Hepatocyte (in vitro differentiated cells): ENCODE data around the gene SLC22A31. TPM values are rescaled to one million over a fixed set of nuclear protein-coding genes. Genes with fewer than 3 reads are reported as not detected.

ENCODE experiments used
- DNase-seq: peaks from one replicate; pipeline ENCODE4 v3.0.0-alpha.2; 2016; ENCODE audit warnings: low spot score
- H2AFZ ChIP-seq: fragments of 200-600 bp; sonication (generic); 2 replicates; pipeline ENCODE4 v1.6.0; 2016; ENCODE audit warnings: antibody characterized with exemption, mild to moderate bottlenecking
- H3K27ac ChIP-seq: fragments of 200-600 bp; sonication (generic); 2 replicates; pipeline ENCODE4 v1.5.1; 2016; ENCODE audit warnings: mild to moderate bottlenecking
- H3K27me3 ChIP-seq: fragments of 200-600 bp; sonication (generic); 2 replicates; pipeline ENCODE4 v1.6.1; 2016
- H3K36me3 ChIP-seq: fragments of 200-600 bp; sonication (generic); replicated peaks from 2 replicates; pipeline ENCODE4 v1.5.1; 2016; ENCODE audit warnings: low read depth; ENCODE audit not compliant: insufficient read depth
- H3K4me1 ChIP-seq: fragments of 200-600 bp; sonication (generic); 2 replicates; pipeline ENCODE4 v1.5.1; 2016; ENCODE audit warnings: mild to moderate bottlenecking, moderate library complexity; ENCODE audit not compliant: insufficient read depth
- H3K4me2 ChIP-seq: fragments of 200-600 bp; sonication (generic); 2 replicates; pipeline ENCODE4 v1.6.0; 2016
- H3K4me3 ChIP-seq: fragments of 200-600 bp; sonication (generic); 2 replicates; pipeline ENCODE4 v1.5.1; 2016; ENCODE audit warnings: mild to moderate bottlenecking
- H3K79me2 ChIP-seq: fragments of 200-600 bp; sonication (generic); 2 replicates; pipeline ENCODE4 v1.6.0; 2017; ENCODE audit warnings: mild to moderate bottlenecking
- H3K9me2 ChIP-seq: fragments of 200-600 bp; sonication (generic); replicated peaks from 2 replicates; pipeline ENCODE4 v1.6.0; 2017; ENCODE audit warnings: mild to moderate bottlenecking; ENCODE audit not compliant: insufficient read depth
- H3K9me3 ChIP-seq: fragments of 200-600 bp; sonication (generic); 2 replicates; pipeline ENCODE4 v1.5.1; 2016; ENCODE audit warnings: low read depth, mild to moderate bottlenecking
- H4K20me1 ChIP-seq: fragments of 200-600 bp; sonication (generic); 2 replicates; pipeline ENCODE4 v1.6.0; 2016; ENCODE audit warnings: mild to moderate bottlenecking; ENCODE audit not compliant: insufficient read depth, poor library complexity, severe bottlenecking
- CTCF ChIP-seq: fragments of 200-600 bp; sonication (generic); IDR thresholded peaks from 2 replicates; pipeline ENCODE4 v1.5.1; 2016; ENCODE audit warnings: antibody characterized with exemption, mild to moderate bottlenecking; ENCODE audit not compliant: poor library complexity
- EZH2 ChIP-seq: fragments of 200-600 bp; sonication (generic); IDR thresholded peaks from 2 replicates; pipeline ENCODE4 v1.6.1; 2016; ENCODE audit warnings: antibody characterized with exemption, mild to moderate bottlenecking, borderline replicate concordance
- EZH2phosphoT487 ChIP-seq: fragments of 200-600 bp; sonication (generic); IDR thresholded peaks from one replicate; pipeline ENCODE4 v1.6.1; 2018; ENCODE audit warnings: antibody characterized with exemption, mild to moderate bottlenecking, low read depth, moderate library complexity; ENCODE audit not compliant: unreplicated experiment, severe bottlenecking
- WGBS: methylation state at CpG from one replicate; pipeline ENCODE4 v1.1.6; 2016; ENCODE audit warnings: low lambda C conversion rate; ENCODE audit errors: missing lambda C conversion rate; 5-methylcytosine and 5-hydroxymethylcytosine counted together
- polyA plus RNA-seq: library from polyadenylated mRNA; unstranded; fragments of >200 nt; fragmentation: Nextera tagmentation; extraction: Ambion mirVana; gene quantifications from 2 replicates; pipeline ENCODE4 v1.2.1, GENCODE V29; 2016
- total RNA-seq: library from RNA; depleted of rRNA; stranded (reverse); fragments of >200 nt; gene quantifications from 2 replicates; pipeline ENCODE4 v1.2.3, GENCODE V29; 2014

SLC22A31 gene
- total and polyA plus RNA-seq, 2 experiments from 2014 or later, result 1.4 to 1.6 TPM

DNA sequence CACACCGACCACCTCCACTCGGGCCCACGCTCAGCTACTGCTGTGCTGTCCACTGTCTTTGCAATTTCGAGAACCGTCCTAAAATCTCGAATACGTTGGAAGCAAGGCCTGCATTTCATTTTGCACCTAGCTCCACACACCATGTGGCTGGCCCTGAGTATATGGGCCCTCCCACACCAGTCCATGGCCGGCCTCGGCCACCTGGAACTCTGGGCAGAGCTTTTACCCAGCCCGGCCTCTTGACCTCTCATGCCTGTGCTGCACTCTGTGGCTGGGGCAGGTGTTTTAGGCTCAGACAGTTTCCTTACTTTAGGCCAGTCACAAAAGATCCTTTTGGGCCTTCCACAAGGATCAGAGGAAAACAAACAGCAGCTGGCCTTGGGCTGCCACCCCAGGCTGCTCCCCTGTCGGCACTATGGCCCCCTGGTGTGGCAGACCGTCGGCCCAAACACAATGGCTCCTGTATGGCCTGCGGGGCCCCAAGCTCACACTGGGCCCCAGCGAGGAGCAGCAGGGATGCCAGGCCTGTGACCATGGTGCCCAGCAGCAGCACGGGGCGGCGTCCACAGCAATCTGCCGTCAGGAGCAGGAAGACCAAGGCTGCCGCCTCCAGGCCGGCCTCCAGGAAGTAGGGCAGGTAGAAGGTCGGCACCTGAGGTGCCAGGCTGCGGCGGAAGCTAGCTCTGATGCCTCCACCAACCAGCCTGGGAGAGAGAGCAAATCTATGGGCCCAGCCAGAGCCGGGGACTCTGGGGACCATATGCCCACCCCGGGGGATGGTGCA, 2.5 kb downstream of the SLC22A31 start:
- peak; percentile 5 for DNase-seq
- TF ChIP-seq CTCF, result no peak
- no peak for TF ChIP-seq EZH2
- no peak for TF ChIP-seq EZH2phosphoT487
- H3K27me3 ChIP-seq, result peaks cover 28% of the 10 kb centered on the region
- no peaks in the 10 kb centered on the region for H4K20me1 ChIP-seq
- no peaks in the 10 kb centered on the region for H3K9me2 ChIP-seq
- no peak overlapping the region for H2AFZ ChIP-seq
- H3K27ac ChIP-seq, result no peak overlapping the region
- no peak overlapping the region for H3K4me2 ChIP-seq
- no peaks in the 10 kb centered on the region for H3K4me1 ChIP-seq
- no peaks in the 10 kb centered on the region for H3K9me3 ChIP-seq
- no peaks in the 10 kb centered on the region for H3K79me2 ChIP-seq
- no peaks in the 10 kb centered on the region for H3K36me3 ChIP-seq
- 85% methylated on average over 26 of the region's 26 CpGs for WGBS
- H3K4me3 ChIP-seq, result no peak overlapping the region

GRCh38 chr16:89197033-89197632, 3.2 kb downstream of the SLC22A31 start:
- H3K36me3 ChIP-seq, result no peaks in the 10 kb centered on the region
- H3K79me2 ChIP-seq, result no peaks in the 10 kb centered on the region
- H3K4me2 ChIP-seq, result no peak overlapping the region
- H3K4me1 ChIP-seq, result peaks cover 1% of the 10 kb centered on the region
- no peak overlapping the region for H3K4me3 ChIP-seq
- H3K27me3 ChIP-seq, result peaks cover 22% of the 10 kb centered on the region
- DNase-seq, result peak; percentile 3
- no peaks in the 10 kb centered on the region for H4K20me1 ChIP-seq
- no peaks in the 10 kb centered on the region for H3K9me2 ChIP-seq
- H3K27ac ChIP-seq, result no peak overlapping the region
- TF ChIP-seq EZH2 (no peak), CTCF (no peak), EZH2phosphoT487 (no peak)
- WGBS, result 84% methylated on average over 12 of the region's 13 CpGs
- H2AFZ ChIP-seq, result no peak overlapping the region
- H3K9me3 ChIP-seq, result no peaks in the 10 kb centered on the region

DNA sequence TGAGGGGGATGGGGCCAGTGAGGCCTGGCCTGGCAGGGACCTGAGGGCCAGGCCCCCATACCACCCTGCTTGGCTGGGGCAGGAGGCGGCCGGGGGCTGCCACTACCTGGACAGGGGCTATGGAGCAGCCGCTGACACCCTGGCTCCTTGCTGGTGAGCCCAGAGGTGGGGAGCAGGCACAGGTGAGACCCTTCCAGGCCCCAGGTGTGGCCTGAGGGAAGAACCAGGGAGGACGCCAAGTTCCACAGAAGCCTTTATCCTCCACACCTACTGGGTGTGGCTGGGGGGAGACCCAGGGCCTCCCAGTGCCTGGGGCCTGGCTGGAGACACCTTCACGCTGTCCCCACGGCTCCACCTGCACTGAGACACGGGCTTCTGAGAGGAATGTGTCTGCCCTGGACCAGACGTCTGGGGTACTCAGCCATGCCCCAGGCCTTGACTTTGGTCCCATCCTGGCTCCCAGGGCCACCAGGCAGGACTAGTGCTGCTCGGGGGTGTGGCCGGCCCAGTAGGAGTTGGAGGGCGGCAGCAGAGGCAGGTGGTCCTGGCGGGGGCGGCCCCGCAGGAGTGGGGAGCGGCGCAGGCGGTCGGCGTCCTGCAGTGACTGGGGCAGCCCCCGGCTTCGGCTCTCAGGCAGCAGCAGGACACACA, 4.7 kb downstream of the SLC22A31 start:
- H3K4me1 ChIP-seq, result peaks cover 6% of the 10 kb centered on the region

More for the DNA sequence above, 4.7 kb downstream of the SLC22A31 start:
- TF ChIP-seq EZH2phosphoT487 (no peak), EZH2 (no peak), CTCF (no peak)
- no peaks in the 10 kb centered on the region for H3K9me2 ChIP-seq
- no peaks in the 10 kb centered on the region for H3K36me3 ChIP-seq
- WGBS, result 84% methylated on average over 16 of the region's 21 CpGs
- H3K4me3 ChIP-seq, result no peak overlapping the region
- peaks cover 17% of the 10 kb centered on the region for H3K27me3 ChIP-seq
- no peaks in the 10 kb centered on the region for H4K20me1 ChIP-seq
- H3K4me2 ChIP-seq, result no peak overlapping the region
- no peaks in the 10 kb centered on the region for H3K9me3 ChIP-seq
- H3K79me2 ChIP-seq, result no peaks in the 10 kb centered on the region
- DNase-seq, result peak; percentile 7
- H3K27ac ChIP-seq, result no peak overlapping the region
- no peak overlapping the region for H2AFZ ChIP-seq
